HG03103 (cell line): Measurements from ENCODE around the gene PLXNA2.

Experiments
- ATAC-seq: cut with Tn5 transposase; IDR thresholded peaks from one replicate; pipeline ENCODE4 v1.9.1; 2021; ENCODE audit warnings: low read depth; ENCODE audit not compliant: unreplicated experiment

Gene PLXNA2

GRCh38 chr1:208052926-208053407 is 191.2 kb downstream of the PLXNA2 start:
- no peak for ATAC-seq

- ATAC-seq: no peak
Observed at GRCh38 chr1:208052135-208052534, 192.0 kb downstream of the PLXNA2 start.

- ATAC-seq: no peak
Observed at GRCh38 chr1:208051651-208052050, 192.5 kb downstream of the PLXNA2 start.

- no peak for ATAC-seq
Observed at GRCh38 chr1:208048904-208049303, 195.3 kb downstream of the PLXNA2 start.

- no peak for ATAC-seq
Observed at GRCh38 chr1:208047975-208048374, 196.2 kb downstream of the PLXNA2 start.

GRCh38 chr1:208047476-208047934 is 196.7 kb downstream of the PLXNA2 start:
- ATAC-seq: no peak

- ATAC-seq: no peak
Observed at GRCh38 chr1:208045463-208046260, 198.5 kb downstream of the PLXNA2 start.

GRCh38 chr1:208044589-208045462 is 199.4 kb downstream of the PLXNA2 start:
- no peak for ATAC-seq

- ATAC-seq: no peak
Observed at GRCh38 chr1:208043691-208044181, 200.4 kb downstream of the PLXNA2 start.

GRCh38 chr1:208042868-208043267 is 201.3 kb downstream of the PLXNA2 start:
- no peak for ATAC-seq

GRCh38 chr1:208042041-208042615 is 202.1 kb downstream of the PLXNA2 start:
- no peak for ATAC-seq

GRCh38 chr1:208041505-208041904 is 202.7 kb downstream of the PLXNA2 start:
- ATAC-seq: no peak

- no peak for ATAC-seq
Observed at GRCh38 chr1:208040821-208041297, 203.3 kb downstream of the PLXNA2 start.

GRCh38 chr1:208039536-208040332 is 204.4 kb downstream of the PLXNA2 start:
- ATAC-seq: no peak

GRCh38 chr1:208038303-208038702 is 205.9 kb downstream of the PLXNA2 start:
- no peak for ATAC-seq

GRCh38 chr1:208036918-208037766 is 207.0 kb downstream of the PLXNA2 start:
- no peak for ATAC-seq

GRCh38 chr1:208036106-208036808 is 207.9 kb downstream of the PLXNA2 start:
- ATAC-seq: no peak

- no peak for ATAC-seq
Observed at GRCh38 chr1:208034135-208034534, 210.0 kb downstream of the PLXNA2 start.
